GM19324 (cell line): ENCODE measurements around the gene LAMA2.
"Not testable (repeated sequence)": the region's sequence is repeated elsewhere in the genome, so short reads cannot be mapped to it uniquely, and the experiment has no call there.

ENCODE experiments used
- ATAC-seq: cut with Tn5 transposase; IDR thresholded peaks from one replicate; pipeline ENCODE4 v1.9.1; 2021; ENCODE audit warnings: mild to moderate bottlenecking, moderate library complexity; ENCODE audit not compliant: unreplicated experiment, low FRiP score

LAMA2 gene

GRCh38 chr6:129069006-129069405, 186.1 kb downstream of the LAMA2 start:
- ATAC-seq: no peak

DNA sequence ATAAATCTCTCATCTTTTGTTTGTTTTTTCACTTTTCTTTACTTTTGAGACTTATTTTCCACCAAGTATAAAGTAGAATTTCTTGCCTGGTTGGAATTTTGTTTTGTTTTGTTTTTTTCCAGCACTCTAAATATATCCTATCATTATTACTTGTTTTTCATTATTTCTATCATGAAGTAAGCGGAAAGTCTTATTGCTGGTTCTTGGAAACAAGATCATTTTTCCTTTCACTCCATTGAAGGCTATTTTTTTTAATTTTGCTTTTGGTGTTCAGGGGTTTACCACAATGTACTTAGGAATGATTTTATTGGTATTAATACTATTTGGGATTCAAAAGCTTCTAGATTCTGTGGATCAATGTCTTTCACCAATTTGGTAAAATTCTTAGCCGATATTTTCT, 190.1 kb downstream of the LAMA2 start:
- ATAC-seq: no peak

DNA sequence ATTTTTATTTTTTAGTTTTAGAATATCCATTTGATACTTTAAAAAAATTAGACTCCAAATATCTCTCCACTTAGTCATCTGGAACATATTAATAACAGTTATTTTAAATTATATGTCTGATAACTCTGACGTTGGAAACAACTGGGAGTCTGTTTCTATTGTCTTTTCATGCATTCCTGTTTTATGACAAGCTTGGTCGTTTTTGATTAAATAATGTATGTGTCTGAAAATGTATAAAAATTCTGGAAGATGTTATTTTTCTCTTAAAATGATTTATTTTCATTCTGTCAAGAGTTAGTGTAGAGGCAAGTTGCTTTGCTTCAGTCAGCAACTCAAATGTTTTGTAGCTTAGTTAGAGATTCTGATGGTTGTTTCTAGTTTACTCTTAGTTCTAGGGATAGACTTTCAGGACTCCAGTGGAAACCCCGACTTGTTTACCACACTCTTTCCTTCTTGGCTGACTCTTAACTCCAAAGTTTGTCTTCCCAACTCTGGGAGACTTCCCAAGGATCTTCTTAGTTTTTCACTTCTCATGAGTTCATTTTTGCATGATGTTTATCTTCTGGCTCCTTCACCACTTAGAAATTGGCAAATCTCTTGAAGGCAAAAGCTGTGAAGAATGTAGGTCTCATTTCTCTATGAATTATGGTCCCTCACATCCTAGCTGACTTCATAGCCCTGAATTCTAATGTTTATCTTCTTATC, 190.9 kb downstream of the LAMA2 start:
- ATAC-seq: no peak

GRCh38 chr6:129084406-129084805, 201.5 kb downstream of the LAMA2 start:
- no peak for ATAC-seq

DNA sequence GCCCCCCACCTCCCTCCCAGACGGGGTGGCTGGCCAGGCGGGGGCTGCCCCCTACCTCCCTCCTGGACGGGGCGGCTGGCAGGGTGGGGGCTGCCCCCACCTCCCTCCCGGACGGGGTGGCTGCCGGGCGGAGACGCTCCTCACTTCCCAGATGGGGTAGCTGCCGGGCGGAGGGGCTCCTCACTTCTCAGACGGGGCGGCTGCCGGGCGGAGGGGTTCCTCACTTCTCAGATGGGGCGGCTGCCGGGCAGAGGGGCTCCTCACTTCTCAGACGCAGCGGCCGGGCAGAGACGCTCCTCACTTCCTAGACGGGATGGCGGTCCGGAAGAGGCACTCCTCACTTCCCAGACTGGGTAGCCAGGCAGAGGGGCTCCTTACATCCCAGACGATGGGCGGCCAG, 205.5 kb downstream of the LAMA2 start:
- ATAC-seq: not testable (repeated sequence)

- ATAC-seq: no peak
Observed at GRCh38 chr6:129089357-129089756, 206.4 kb downstream of the LAMA2 start.

DNA sequence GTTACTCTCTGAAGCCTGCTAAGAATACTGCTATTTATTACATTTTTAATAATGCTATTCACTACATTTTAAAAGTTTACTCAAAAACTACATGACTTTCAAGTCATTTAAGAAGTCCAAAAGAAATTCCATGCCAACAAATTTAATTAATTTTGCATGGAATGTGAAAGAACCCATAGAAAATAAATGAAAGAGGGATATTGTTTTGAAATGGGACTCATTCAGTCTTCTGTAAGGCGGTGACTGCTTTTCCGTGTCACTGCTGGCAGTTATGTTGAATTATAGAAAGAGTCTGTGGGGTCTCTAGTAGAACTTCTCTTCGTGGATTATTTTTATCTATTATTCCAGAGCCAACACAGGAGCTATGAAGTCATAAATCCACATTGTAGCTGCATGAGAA, 211.2 kb downstream of the LAMA2 start:
- no peak for ATAC-seq

DNA sequence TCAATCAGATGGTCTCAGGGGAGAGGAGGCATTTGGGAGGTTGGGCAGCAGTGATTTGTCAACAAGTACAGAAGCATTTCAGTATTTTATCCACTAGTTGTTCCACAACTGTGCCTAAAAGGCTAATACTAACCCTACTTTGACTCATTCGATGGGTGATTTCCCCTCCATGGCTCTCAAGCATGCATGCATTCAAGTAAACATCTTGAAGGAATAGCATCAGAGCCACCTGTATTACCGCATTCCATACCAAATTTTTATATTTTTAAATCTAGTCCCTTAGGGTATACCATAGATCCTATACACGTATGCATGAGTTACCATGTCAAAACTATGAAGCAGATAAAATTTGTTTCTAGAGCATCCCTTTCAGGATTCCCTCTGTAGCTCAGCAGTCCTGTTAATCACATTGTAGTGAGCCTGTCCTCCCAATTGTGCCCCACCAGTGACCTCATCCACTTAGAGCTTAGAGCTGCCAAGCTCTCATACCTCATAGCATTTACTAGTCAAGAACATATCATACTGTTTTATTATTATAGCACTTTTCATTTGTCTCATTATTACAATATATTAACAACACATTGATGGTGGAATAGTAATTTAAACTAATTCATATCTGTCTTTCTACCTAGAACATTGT, 213.8 kb downstream of the LAMA2 start:
- ATAC-seq: no peak

GRCh38 chr6:129098061-129098553, 215.2 kb downstream of the LAMA2 start:
- ATAC-seq: no peak

DNA sequence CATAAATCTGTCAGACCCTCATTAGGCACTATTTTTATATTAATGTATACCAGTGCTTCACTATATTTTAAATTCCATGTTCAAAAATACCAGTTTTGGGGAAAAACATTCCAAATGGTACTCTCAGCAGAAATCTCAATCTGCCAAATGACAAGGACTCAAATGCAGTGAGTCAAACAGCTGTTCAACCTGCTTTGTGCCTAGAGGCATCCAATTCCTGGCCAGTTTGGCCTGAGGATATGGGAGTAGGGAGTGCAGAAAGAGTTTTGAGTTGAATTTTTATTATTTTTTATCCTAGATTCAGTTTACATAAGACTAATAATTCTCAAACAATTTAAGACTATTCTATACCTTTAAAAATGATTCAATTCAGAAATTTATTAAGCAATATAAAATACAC, 216.8 kb downstream of the LAMA2 start:
- ATAC-seq: no peak

DNA sequence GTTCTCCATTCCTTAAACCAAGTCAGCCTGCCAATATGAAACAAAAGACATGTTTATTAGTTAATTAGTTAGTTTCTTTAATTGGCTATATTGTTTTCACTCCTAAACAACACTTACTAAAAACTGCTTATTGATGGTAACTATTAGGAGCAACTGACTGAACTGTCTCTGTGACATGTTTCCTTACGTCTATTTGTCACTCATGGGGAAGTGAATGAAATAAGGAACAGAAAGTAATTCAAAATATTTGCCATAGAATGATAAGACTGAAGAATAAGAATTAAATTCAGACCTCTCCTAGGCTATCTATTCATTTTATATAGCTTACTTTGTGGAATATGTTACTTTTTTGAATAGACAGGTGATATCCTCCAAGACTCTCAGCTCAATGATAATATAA, 217.2 kb downstream of the LAMA2 start:
- ATAC-seq: no peak

- ATAC-seq: no peak
Observed at GRCh38 chr6:129102741-129103140, 219.8 kb downstream of the LAMA2 start.

DNA sequence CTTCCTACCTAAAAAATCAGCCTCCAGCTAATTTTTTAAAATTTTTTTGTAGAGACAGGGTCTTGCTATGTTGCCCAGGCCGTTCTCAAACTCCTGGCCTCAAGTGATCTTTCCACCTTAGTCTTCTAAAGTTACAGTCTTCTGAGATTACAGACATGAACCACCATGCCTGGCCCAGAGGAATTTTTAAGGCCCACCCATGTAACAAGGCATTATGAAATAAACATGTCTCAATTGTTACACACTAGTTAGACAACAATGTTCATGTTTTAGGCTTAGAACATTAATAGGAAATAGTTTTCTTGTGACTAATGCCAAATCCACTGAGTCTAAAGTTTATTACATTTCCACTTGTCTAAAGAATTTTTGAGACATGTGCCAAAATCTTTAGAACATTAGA, 221.2 kb downstream of the LAMA2 start:
- ATAC-seq: no peak

DNA sequence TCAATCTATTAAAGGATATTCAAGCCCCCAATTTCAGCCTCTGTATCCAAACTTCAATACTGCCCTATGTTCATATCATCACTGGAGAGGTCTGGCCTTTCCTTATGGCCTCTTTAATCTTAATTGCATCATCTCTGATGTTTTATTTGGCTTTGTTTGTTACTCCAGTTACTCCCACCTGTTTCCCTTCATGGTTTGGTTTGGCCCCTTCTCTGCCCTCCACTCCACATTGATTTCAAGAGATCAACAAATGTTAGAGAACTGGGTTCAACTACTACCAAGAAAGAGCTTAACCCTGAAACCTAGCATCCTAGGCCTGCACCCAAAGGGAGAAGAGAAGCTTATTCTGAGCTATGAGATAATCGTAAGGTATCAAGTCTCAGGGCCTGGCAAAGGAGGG, 221.6 kb downstream of the LAMA2 start:
- no peak for ATAC-seq

DNA sequence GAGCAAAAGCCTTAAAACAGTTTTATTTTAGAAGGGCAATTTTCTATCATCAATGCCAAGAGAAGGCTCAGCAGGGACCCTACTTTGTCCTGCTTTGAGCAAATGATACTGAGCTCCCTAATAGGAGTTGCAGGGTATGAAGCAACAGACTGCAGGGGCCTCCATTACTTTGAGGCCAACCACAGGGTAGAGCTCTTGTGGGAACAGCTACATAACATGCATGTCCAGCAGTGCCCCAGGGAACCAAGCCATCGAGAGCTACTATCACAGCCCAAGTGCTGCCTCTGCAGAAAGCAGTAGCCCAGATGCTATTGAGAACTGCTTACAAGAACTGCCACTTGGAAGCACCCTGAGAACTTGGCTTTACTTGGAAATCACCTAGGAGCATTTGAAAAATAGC, 222.1 kb downstream of the LAMA2 start:
- no peak for ATAC-seq

DNA sequence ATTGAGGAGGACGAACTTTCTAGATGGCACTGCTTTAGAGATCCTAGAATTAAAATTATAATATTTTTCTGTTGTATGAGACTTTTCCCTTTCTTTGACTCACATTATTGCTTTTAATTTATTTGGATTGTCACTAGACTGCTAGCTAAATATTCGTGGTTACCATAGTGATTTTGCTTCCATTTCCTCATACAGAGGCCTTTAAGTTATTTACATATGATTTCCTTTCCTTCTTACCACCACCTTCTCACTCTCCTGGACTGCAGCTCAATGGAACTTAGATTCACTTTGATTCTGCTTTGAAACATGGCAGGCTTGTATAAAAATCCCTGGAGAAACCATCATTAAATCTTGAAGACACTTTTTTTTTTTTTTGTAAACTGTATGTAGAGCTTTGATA, 222.9 kb downstream of the LAMA2 start:
- no peak for ATAC-seq

DNA sequence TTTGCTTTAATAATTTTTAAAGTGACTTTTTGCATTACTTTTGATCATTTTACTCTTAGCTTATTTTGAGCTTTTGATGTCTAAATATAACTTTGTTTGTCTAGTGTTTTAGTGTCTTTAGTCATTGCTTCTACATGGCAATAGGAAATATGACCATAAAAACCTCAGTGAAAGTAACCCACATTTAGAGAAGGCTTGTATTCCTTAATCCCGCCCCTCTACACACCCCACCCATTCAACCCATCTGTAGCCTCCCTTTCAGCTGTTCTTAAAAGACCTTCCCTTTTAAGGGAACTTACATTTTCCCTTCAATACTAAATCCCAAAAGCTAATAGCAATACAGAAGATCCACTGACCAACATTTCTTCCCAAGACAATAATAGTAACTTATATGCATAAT, 225.4 kb downstream of the LAMA2 start:
- no peak for ATAC-seq

DNA sequence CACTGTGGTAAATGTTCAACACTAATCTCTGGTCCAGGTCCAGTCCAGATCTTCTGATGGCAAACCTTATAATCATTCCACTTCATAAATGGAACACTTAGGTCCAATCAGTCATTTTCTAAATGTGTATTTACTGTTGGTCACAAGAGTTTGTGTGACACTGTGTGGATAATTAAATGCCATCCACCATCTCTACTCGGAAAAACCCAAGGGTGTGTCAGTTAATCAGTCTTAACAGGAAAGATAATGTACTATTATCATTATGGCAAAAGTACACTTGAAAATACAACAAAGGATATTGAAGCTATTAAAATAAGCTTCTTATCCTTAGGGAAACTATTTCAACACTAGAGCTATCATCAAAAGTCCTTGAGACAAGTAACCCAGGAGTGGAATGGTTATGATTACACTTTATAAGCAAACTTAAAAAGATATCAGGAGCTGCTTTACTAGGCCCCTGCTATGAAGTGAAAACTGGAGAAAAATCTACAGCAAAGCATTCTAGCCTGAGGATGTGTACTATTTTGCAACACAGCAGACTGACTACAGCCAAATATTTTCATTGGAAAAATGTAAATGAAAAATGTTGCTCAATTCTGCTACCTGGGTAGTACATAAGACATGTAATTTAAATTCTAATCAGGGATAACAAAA, 227.9 kb downstream of the LAMA2 start:
- no peak for ATAC-seq

GRCh38 chr6:129111346-129111745, 228.4 kb downstream of the LAMA2 start:
- no peak for ATAC-seq

- no peak for ATAC-seq
Observed at GRCh38 chr6:129111853-129112252, 228.9 kb downstream of the LAMA2 start.

DNA sequence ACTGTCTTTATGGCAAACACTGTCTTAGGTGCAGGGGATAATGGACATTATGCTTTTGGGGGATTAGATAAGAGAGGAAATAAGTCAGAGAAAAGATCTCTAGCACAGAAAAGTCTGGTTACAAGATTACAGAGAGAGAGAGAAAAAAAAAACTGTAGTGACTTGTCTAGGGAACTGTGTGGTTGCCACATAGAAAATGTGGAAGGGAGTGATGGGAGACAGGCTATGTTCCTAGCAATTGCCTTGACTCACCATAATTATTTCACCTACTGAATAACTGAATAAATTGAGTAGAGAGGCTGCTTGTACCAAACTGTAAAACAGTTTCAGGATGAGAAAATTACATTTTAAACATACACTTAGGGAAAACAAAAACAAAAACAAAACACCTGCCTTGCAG, 229.7 kb downstream of the LAMA2 start:
- no peak for ATAC-seq

DNA sequence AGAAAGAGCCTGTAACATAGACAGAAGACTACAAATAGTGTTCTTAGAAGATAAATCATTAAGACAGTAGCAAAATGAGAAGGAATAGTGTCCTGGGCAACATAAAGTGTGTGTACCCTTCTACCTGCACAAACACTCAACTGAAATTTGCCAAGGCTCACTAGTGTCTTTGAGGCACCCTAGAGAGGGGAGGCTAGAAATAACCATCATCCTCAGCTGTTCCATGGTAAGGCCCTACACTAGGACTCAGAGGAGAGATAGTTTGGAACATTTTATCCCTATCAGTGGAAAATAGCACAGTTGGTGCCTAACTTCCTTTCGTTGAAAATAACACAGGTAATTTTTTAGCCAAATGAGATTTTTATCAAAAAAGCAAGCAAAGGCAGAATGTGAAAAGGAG, 230.7 kb downstream of the LAMA2 start:
- no peak for ATAC-seq
